ENCODE results near the gene MKLN1. TPM values are rescaled to one million over a fixed set of nuclear protein-coding genes. Genes with fewer than 3 reads are reported as not detected.

The MKLN1 gene
- total and polyA plus RNA-seq, 2 of the 4 experiments (the other 2 are of a cell fraction), result 17.5 to 52.0 TPM

- Histone ChIP-seq H3K4me1 (ENCODE audit: control insufficient read depth, insufficient read depth, low read length) (no peaks in the 10 kb centered on the region), H2AFZ (replicated peaks; ENCODE audit: low read length, poor library complexity) (no peak overlapping the region), H4K20me1 (ENCODE audit: insufficient read depth, low read length) (no peaks in the 10 kb centered on the region), H3K4ac (ENCODE audit: low read depth, low read length) (no peak overlapping the region), H3K79me1 (ENCODE audit: low read depth in 1 of 2, low read length in 2 of 2) (no peaks in the 10 kb centered on the region), H4K5ac (ENCODE audit: low read depth, low read length) (no peak overlapping the region), H3K14ac (replicated peaks; ENCODE audit: low read depth, low read length) (no peak overlapping the region), H3K9me1 (ENCODE audit: insufficient read depth, low read length) (no peaks in the 10 kb centered on the region), H3K36me3 (ENCODE audit: control insufficient read depth, insufficient read depth, low read length) (no peaks in the 10 kb centered on the region), H3K56ac (ENCODE audit: extremely low read depth, insufficient read depth, low read length) (no peak overlapping the region), H3K18ac (ENCODE audit: low read depth, low read length) (no peak overlapping the region), H3K4me2 (ENCODE audit: low read depth, low read length) (no peak overlapping the region), H2AK9ac (replicated peaks; ENCODE audit: low read depth, low read length, poor library complexity) (no peak overlapping the region), H3K4me3 (ENCODE audit: insufficient read depth, low read depth, low read length) (no peak overlapping the region), H3K27ac (ENCODE audit: insufficient read depth, low read length) (no peak overlapping the region), H2BK20ac (ENCODE audit: low read depth, low read length) (no peak overlapping the region), H3K9ac (ENCODE audit: low read depth, low read length) (no peak overlapping the region), H2AK5ac (ENCODE audit: low read depth, low read length) (no peak overlapping the region), H3K23ac (ENCODE audit: low read depth, low read length) (no peak overlapping the region), H3K9me3 (ENCODE audit: control insufficient read depth, insufficient read depth, low read length) (no peaks in the 10 kb centered on the region), H4K8ac (ENCODE audit: low read depth in 2 of 2, low read length in 2 of 2) (no peak overlapping the region), H2BK120ac (ENCODE audit: low read depth, low read length) (no peak overlapping the region), H4K91ac (ENCODE audit: insufficient read depth, low read depth, low read length) (no peak overlapping the region), H3K27me3 (ENCODE audit: control insufficient read depth, insufficient read depth, low read length) (no peaks in the 10 kb centered on the region), H2BK15ac (ENCODE audit: low read depth, low read length) (no peak overlapping the region), H2BK5ac (ENCODE audit: low read depth, low read length, poor library complexity, severe bottlenecking) (no peak overlapping the region)
- POLR2A ChIA-PET (ENCODE audit: unreplicated experiment), result interaction anchor here (0.6 kb wide), 1 partner anchor 14 kb away, joined by 5 read pairs; no protein-coding TSS in a partner anchor
- ATAC-seq (ENCODE audit: low read depth), result no peak
- TF ChIP-seq MAFK (IDR thresholded peaks at IDR 0.05; ENCODE audit: low read depth, low read length) (no peak), BHLHE40 (IDR thresholded peaks at IDR 0.05; ENCODE audit: low read depth, low read length) (no peak), CHD1 (IDR thresholded peaks at IDR 0.05; ENCODE audit: low read depth, low read length) (no peak), MXI1 (IDR thresholded peaks at IDR 0.05; ENCODE audit: borderline replicate concordance, low read depth, low read length) (no peak), RAD21 (IDR thresholded peaks at IDR 0.05; ENCODE audit: low read length) (no peak), USF2 (IDR thresholded peaks at IDR 0.05; ENCODE audit: low read depth, low read length) (no peak), ELK1 (IDR thresholded peaks at IDR 0.05; ENCODE audit: borderline replicate concordance, low read depth, low read length) (no peak), CEBPB (IDR thresholded peaks at IDR 0.05; ENCODE audit: low read depth, low read length) (no peak), NFE2L2 (IDR thresholded peaks at IDR 0.05; ENCODE audit: low read depth, low read length) (no peak), MAZ (IDR thresholded peaks at IDR 0.05; ENCODE audit: borderline replicate concordance, low read depth, low read length) (no peak), SMC3 (IDR thresholded peaks at IDR 0.05; ENCODE audit: low read depth, low read length) (no peak), RFX5 (IDR thresholded peaks at IDR 0.05; ENCODE audit: low read depth, low read length) (no peak), CTCF (conservative IDR thresholded peaks at IDR 0.05; ENCODE audit: low read depth, low read length) (no peak), POLR2A (IDR thresholded peaks at IDR 0.05; ENCODE audit: low read depth, low read length) (no peak), FOS (IDR thresholded peaks at IDR 0.05; ENCODE audit: low read depth, low read length) (no peak), RCOR1 (IDR thresholded peaks at IDR 0.05; ENCODE audit: insufficient replicate concordance, low read length) (no peak)
- dilution Hi-C loops (cut with HindIII; ENCODE audit: low sequenced_read_pairs, unreplicated experiment) (no loop called here), in situ Hi-C loops (cut with MboI; ENCODE audit: low sequenced_read_pairs) (no loop called here), intact Hi-C loops (cut with micrococcal nuclease) (no loop called here)
- BruUV-seq (replicated peaks), result no TSS peak
- no peak for DNase-seq
- CTCF ChIA-PET, result no interaction called here
- no CpG with 5 or more reads among the region's 5 CpGs for WGBS, 2 experiments (ENCODE audit: extremely low coverage in 2 of 2, insufficient read length in 1 of 2)
Observed at GRCh38 chr7:131281266-131282048, 46.2 kb upstream of the MKLN1 start.
